Stimulated activated CD4-positive, alpha-beta T cell treated with anti-CD3 and anti-CD28 coated beads, Interleukin-15, amount 100 ng/mL, for 1 hour (primary cell): Measurements from ENCODE around the gene ZBED1.
"Not testable (repeated sequence)": the region's sequence is repeated elsewhere in the genome, so short reads cannot be mapped to it uniquely, and the experiment has no call there.

Experiments
- DNase-seq, 2 donors: peaks; one replicate each; pipeline ENCODE4 v3.0.0-alpha.2; 2020; ENCODE audit warnings: low read depth in 1 of 2, low spot score in 1 of 2

The ZBED1 gene

DNA sequence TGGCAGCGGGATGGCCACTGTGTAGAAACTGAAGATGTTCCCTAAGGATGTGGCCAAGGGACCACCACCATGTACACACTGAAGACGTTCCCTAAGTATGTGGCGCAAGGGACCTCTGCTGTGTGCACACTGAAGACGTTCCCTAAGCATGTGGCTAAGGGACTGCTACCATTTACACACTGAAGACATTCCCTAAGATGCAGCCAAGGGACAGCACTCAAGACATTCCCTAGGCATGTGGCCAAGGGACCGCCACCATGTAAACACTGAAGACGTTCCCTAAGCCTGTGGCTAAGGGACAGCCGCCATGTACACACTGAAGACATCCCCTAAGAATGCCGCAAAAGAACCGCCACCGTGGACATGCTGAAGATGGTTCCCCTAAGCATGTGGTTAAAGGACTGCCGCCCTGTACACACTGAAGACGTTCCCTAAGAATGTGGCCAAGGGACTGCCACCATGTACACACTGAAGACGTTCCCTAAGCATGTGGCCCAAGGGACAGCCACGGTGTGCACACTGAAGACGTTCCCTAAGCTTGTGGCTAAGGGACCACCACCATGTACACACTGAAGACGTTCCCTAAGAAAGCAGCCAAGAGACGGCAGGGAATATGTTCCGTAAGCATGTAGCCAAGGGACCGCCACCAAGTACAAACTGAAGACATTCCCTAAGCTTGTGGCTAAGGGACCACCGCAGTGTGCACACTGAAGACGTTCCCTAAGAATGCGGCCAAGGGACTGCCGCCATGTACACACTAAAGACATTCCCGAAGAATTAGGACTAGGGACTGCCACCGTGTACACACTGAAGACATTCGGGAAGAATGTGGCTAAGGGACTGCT is 43.3 kb downstream of the ZBED1 start:
- no peak for DNase-seq

DNA sequence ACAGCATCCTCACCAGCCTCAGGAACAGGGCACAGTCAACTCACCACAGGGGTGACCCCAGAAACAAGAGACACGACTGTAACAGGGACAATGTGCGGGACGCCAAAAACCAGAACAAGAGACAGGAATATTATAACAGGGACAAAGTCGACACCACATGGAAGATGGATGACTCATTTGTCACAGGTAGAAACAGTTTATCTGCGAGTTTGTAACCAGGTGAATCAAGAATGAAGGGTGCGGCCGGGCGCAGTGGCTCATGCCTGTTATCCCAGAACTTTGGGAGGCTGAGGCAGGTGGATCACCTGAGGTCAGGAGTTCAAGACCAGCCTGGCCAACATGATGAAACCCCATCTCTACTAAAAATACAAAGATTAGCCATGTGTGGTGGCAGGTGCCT is 44.7 kb downstream of the ZBED1 start:
- DNase-seq = not testable (repeated sequence)

GRCh38 chrX:2454620-2455019 is 46.2 kb downstream of the ZBED1 start:
- not testable (repeated sequence) for DNase-seq

- DNase-seq = no peak
These were observed 48.0 kb downstream of the ZBED1 start for GRCh38 chrX:2452799-2453198.

- DNase-seq = no peak
These were observed 48.4 kb downstream of the ZBED1 start for GRCh38 chrX:2452317-2452784.

- DNase-seq = no peak
These were observed 49.1 kb downstream of the ZBED1 start for GRCh38 chrX:2451501-2452316.

- DNase-seq = no peak
These were observed 50.1 kb downstream of the ZBED1 start for GRCh38 chrX:2450681-2451080.

- no peak for DNase-seq
These were observed 51.5 kb downstream of the ZBED1 start for GRCh38 chrX:2449135-2449886.

DNA sequence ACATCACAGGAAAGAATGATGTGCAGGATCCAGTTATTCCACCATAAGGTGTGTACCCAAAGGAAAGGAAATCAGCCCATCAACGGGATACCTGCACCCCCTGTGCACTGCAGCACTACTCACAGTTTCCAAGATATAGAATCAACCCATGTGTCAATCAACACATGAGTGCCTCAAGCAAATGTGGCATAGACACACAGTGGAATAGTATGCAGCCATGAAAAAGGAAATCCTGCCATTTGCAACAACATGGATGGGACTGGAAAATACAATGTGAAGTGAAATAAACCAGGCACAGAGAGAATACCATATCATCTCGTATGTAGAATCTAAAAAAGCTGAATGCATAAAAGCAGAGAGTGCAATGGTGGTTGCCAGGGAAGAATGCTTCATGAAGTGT is 53.3 kb downstream of the ZBED1 start:
- DNase-seq = no peak

- DNase-seq = no peak
These were observed 54.0 kb downstream of the ZBED1 start for GRCh38 chrX:2446815-2447214.

GRCh38 chrX:2445662-2446623 is 54.8 kb downstream of the ZBED1 start:
- no peak for DNase-seq

DNA sequence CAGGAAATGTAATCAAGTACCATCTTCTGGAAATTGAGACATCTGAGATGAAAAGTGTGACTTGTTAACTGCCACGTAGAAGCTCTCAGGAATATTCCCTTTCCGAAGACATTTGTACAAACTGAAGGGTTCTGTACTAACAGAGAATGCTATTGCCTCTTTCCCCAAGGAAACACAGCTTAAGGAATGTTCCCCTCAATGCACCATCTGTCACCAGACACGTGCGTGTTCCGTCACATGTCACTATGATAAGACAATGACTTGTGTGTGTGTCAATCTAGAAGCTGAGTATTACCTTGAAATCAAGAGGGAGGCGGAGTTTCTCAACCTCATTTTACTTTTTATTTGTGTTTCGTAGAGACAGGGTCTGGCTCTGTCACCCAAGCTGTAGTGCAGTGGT is 58.1 kb downstream of the ZBED1 start:
- no peak for DNase-seq

GRCh38 chrX:2441466-2441865 is 59.3 kb downstream of the ZBED1 start:
- no peak for DNase-seq

DNA sequence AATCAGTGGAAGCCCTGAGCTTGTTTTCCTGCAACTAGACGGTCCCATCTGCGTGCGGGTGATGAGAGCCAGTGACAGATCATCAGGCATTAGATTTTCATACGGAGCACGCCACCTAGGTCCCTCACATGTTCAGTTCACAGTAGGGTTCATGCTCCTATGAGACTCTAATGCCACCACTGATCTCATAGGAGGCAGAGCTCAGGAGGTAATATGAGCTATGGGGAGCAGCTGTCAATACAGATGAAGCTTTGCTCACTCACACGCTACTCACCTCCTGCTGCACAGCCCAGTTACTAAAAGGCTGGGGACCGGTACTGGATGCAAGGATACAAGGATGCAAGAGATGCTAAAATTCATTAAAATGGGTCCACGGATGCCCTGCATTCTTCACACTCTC is 61.2 kb downstream of the ZBED1 start:
- no peak for DNase-seq
